OCI-LY1 (cell line): ENCODE measurements around the gene ZP3.

Experiments
- EZH2 ChIP-seq: fragments of 200-600 bp; sonication (generic), shearing (Covaris generic); IDR thresholded peaks from 2 replicates; pipeline ENCODE4 v1.8.0; 2017; ENCODE audit warnings: borderline replicate concordance, mixed run types, mild to moderate bottlenecking, antibody characterized with exemption, low read length, moderate library complexity, mixed read lengths
- TF ChIP-seq, protein P1 (sequence below): fragments of 200-600 bp; sonication (generic), shearing (Covaris generic); IDR thresholded peaks from 2 replicates; pipeline ENCODE4 v1.5.1; 2017; ENCODE audit warnings: mild to moderate bottlenecking, antibody characterized with exemption, low read length, moderate library complexity, mixed read lengths

GRCh38 chr7:76377186-76377918 is 47.4 kb upstream of the ZP3 start:
- TF ChIP-seq, protein P1, sequence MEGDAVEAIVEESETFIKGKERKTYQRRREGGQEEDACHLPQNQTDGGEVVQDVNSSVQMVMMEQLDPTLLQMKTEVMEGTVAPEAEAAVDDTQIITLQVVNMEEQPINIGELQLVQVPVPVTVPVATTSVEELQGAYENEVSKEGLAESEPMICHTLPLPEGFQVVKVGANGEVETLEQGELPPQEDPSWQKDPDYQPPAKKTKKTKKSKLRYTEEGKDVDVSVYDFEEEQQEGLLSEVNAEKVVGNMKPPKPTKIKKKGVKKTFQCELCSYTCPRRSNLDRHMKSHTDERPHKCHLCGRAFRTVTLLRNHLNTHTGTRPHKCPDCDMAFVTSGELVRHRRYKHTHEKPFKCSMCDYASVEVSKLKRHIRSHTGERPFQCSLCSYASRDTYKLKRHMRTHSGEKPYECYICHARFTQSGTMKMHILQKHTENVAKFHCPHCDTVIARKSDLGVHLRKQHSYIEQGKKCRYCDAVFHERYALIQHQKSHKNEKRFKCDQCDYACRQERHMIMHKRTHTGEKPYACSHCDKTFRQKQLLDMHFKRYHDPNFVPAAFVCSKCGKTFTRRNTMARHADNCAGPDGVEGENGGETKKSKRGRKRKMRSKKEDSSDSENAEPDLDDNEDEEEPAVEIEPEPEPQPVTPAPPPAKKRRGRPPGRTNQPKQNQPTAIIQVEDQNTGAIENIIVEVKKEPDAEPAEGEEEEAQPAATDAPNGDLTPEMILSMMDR, result no peak
- TF ChIP-seq EZH2, result no peak
